Neural cell (in vitro differentiated cells): ENCODE results near the gene PLBD1. TPM values are rescaled to one million over a fixed set of nuclear protein-coding genes. Genes with fewer than 3 reads are reported as not detected.

ENCODE experiments used
- H2AFZ ChIP-seq: fragments of 200-600, 300-800 bp; sonication (generic), shearing (Covaris generic); 2 replicates; pipeline ENCODE4 v1.6.0; 2014; ENCODE audit warnings: low read depth, mild to moderate bottlenecking, antibody characterized with exemption, low read length, moderate library complexity
- H3F3A ChIP-seq: fragments of 200-600 bp; shearing (Covaris generic); 2 replicates; pipeline ENCODE4 v1.6.1; 2016; ENCODE audit warnings: mild to moderate bottlenecking, moderate library complexity, mixed read lengths, antibody characterized with exemption, low read length; ENCODE audit not compliant: insufficient read depth, poor library complexity, severe bottlenecking
- H3K27ac ChIP-seq: fragments of 200-600, 300-800 bp; sonication (generic), shearing (Covaris generic); 2 replicates; pipeline ENCODE4 v1.5.1; 2014; ENCODE audit warnings: mild to moderate bottlenecking, low read length, moderate library complexity
- H3K27me3 ChIP-seq: fragments of 300-800, 200-600 bp; sonication (generic), shearing (Covaris generic); 2 replicates; pipeline ENCODE4 v1.6.0; 2014; ENCODE audit warnings: mild to moderate bottlenecking, low read depth, low read length, moderate library complexity; ENCODE audit not compliant: insufficient read depth
- H3K36me3 ChIP-seq: fragments of 300-800, 200-600 bp; sonication (generic), shearing (Covaris generic); 2 replicates; pipeline ENCODE4 v1.5.1; 2014; ENCODE audit warnings: mild to moderate bottlenecking, antibody characterized with exemption, low read length, moderate library complexity; ENCODE audit not compliant: insufficient read depth
- H3K4me2 ChIP-seq: fragments of 300-800, 200-600 bp; sonication (generic), shearing (Covaris generic); 2 replicates; pipeline ENCODE4 v1.6.0; 2014; ENCODE audit warnings: mild to moderate bottlenecking, low read length
- H3K4me3 ChIP-seq: fragments of 300-800, 200-600 bp; sonication (generic), shearing (Covaris generic); 2 replicates; pipeline ENCODE4 v1.5.1; 2014; ENCODE audit warnings: mild to moderate bottlenecking, low read length, moderate library complexity
- H3K79me2 ChIP-seq: fragments of 200-600 bp; shearing (Covaris generic); replicated peaks from 2 replicates; pipeline ENCODE4 v1.6.0; 2014; ENCODE audit warnings: mild to moderate bottlenecking, low read length, moderate library complexity; ENCODE audit not compliant: insufficient read depth
- H3K9ac ChIP-seq: fragments of 300-800, 200-600 bp; sonication (generic), shearing (Covaris generic); 2 replicates; pipeline ENCODE4 v1.6.1; 2016; ENCODE audit warnings: mild to moderate bottlenecking, low read length, mixed read lengths
- H3K9me2 ChIP-seq: fragments of 200-600 bp; shearing (Covaris generic); 2 replicates; pipeline ENCODE4 v1.6.1; 2016; ENCODE audit warnings: mild to moderate bottlenecking, low read length, mixed read lengths; ENCODE audit not compliant: insufficient read depth
- H3K9me3 ChIP-seq: fragments of 200-600, 300-800 bp; sonication (generic), shearing (Covaris generic); 2 replicates; pipeline ENCODE4 v1.6.1; 2016; ENCODE audit warnings: mild to moderate bottlenecking, mixed run types, low read length, moderate library complexity, mixed read lengths
- H4K20me1 ChIP-seq: fragments of 200-600 bp; shearing (Covaris generic); 2 replicates; pipeline ENCODE4 v1.6.1; 2016; ENCODE audit warnings: mild to moderate bottlenecking, mixed run types; ENCODE audit not compliant: insufficient read depth
- CTCF ChIP-seq: fragments of 450-650 bp; IDR thresholded peaks from 2 replicates; pipeline ENCODE4 v1.5.1; 2014; ENCODE audit warnings: antibody characterized with exemption, mild to moderate bottlenecking, moderate library complexity; ENCODE audit not compliant: poor library complexity, severe bottlenecking
- EP300 ChIP-seq: fragments of 450-650 bp; conservative IDR thresholded peaks from 2 replicates; pipeline ENCODE4 v1.6.1; 2014; ENCODE audit warnings: antibody characterized with exemption, mild to moderate bottlenecking, moderate library complexity; ENCODE audit not compliant: poor library complexity, severe bottlenecking
- EZH2 ChIP-seq: fragments of 200-600, 300-800 bp; shearing (Covaris generic), sonication (generic); IDR thresholded peaks from 2 replicates; pipeline ENCODE4 v1.6.1; 2014; ENCODE audit warnings: antibody characterized with exemption, low read length, borderline replicate concordance, mild to moderate bottlenecking; ENCODE audit not compliant: insufficient read depth, poor library complexity, severe bottlenecking
- MXI1 ChIP-seq: fragments of 450-650 bp; conservative IDR thresholded peaks from 2 replicates; pipeline ENCODE4 v1.6.1; 2014; ENCODE audit warnings: antibody characterized with exemption, mild to moderate bottlenecking; ENCODE audit not compliant: poor library complexity, severe bottlenecking
- POLR2AphosphoS5 ChIP-seq: IDR thresholded peaks from 2 replicates; pipeline ENCODE4 v1.6.1; 2012
- RAD21 ChIP-seq: fragments of 450-650 bp; conservative IDR thresholded peaks from 2 replicates; pipeline ENCODE4 v1.6.1; 2014; ENCODE audit warnings: antibody characterized with exemption, mild to moderate bottlenecking, moderate library complexity
- REST ChIP-seq: IDR thresholded peaks from 2 replicates; pipeline ENCODE4 v1.6.1; 2012; ENCODE audit warnings: borderline replicate concordance
- SMC3 ChIP-seq: fragments of 450-650 bp; conservative IDR thresholded peaks from 2 replicates; pipeline ENCODE4 v1.6.1; 2014; ENCODE audit warnings: antibody characterized with exemption, mild to moderate bottlenecking, moderate library complexity; ENCODE audit not compliant: poor library complexity
- TAF1 ChIP-seq: IDR thresholded peaks from 2 replicates; pipeline ENCODE4 v1.6.1; 2012; ENCODE audit warnings: low read depth
- polyA plus RNA-seq: library from polyadenylated mRNA; depleted of rRNA; stranded (reverse); fragments of >200 nt; gene quantifications from 2 replicates; pipeline ENCODE4 v1.2.3, GENCODE V29; 2014

PLBD1 gene
- polyA plus RNA-seq, 1 donor from 2014 or later: not detected

- no peak overlapping the region for H3K4me3 ChIP-seq
- H4K20me1 ChIP-seq: no peaks in the 10 kb centered on the region
- H3K79me2 ChIP-seq: no peaks in the 10 kb centered on the region
- TF ChIP-seq MXI1 (no peak), REST (no peak), SMC3 (no peak), RAD21 (no peak), TAF1 (no peak), EZH2 (no peak), EP300 (no peak), CTCF (no peak), POLR2AphosphoS5 (no peak)
- no peak overlapping the region for H3K27ac ChIP-seq
- peaks cover 2% of the 10 kb centered on the region for H3K27me3 ChIP-seq
- H3K9me2 ChIP-seq: no peaks in the 10 kb centered on the region
- no peaks in the 10 kb centered on the region for H3K9me3 ChIP-seq
- no peak overlapping the region for H3K9ac ChIP-seq
- H3K36me3 ChIP-seq: no peaks in the 10 kb centered on the region
- H3K4me2 ChIP-seq: no peak overlapping the region
- no peak overlapping the region for H2AFZ ChIP-seq
- H3F3A ChIP-seq: no peaks in the 10 kb centered on the region
Measured at GRCh38 chr12:14573118-14573517, 5.4 kb upstream of the PLBD1 start.

- no peak for TF ChIP-seq EP300
- TF ChIP-seq POLR2AphosphoS5: no peak
- Histone ChIP-seq H3K27ac (no peak overlapping the region), H4K20me1 (no peaks in the 10 kb centered on the region), H3K36me3 (no peaks in the 10 kb centered on the region), H3K9ac (no peak overlapping the region), H3K27me3 (peaks cover 8% of the 10 kb centered on the region), H3F3A (no peaks in the 10 kb centered on the region), H3K9me3 (no peaks in the 10 kb centered on the region), H3K9me2 (no peaks in the 10 kb centered on the region), H3K4me3 (no peak overlapping the region), H2AFZ (no peak overlapping the region), H3K79me2 (no peaks in the 10 kb centered on the region), H3K4me2 (no peak overlapping the region)
Measured at GRCh38 chr12:14572401-14572800, 4.7 kb upstream of the PLBD1 start.

- Histone ChIP-seq H3K4me2 (no peak overlapping the region), H3K9ac (no peak overlapping the region), H2AFZ (no peak overlapping the region), H3K27ac (no peak overlapping the region), H3K9me3 (no peaks in the 10 kb centered on the region), H4K20me1 (no peaks in the 10 kb centered on the region), H3F3A (no peaks in the 10 kb centered on the region), H3K9me2 (no peaks in the 10 kb centered on the region), H3K79me2 (no peaks in the 10 kb centered on the region), H3K4me3 (no peak overlapping the region), H3K27me3 (peaks cover 8% of the 10 kb centered on the region), H3K36me3 (no peaks in the 10 kb centered on the region)
- TF ChIP-seq MXI1 (no peak), TAF1 (no peak), POLR2AphosphoS5 (no peak), CTCF (no peak)
Measured at GRCh38 chr12:14571779-14572178, 4.1 kb upstream of the PLBD1 start.
